Activated CD8-positive, alpha-beta memory T cell treated with anti-CD3 and anti-CD28 coated beads for 1 hour (primary cell): Measurements from ENCODE around the gene LTB4R2.
"Not testable (repeated sequence)": the region's sequence is repeated elsewhere in the genome, so short reads cannot be mapped to it uniquely, and the experiment has no call there.

Experiments
- DNase-seq, 2 donors: peaks; one replicate each; pipeline ENCODE4 v3.0.0-alpha.2; 2020; ENCODE audit warnings: low read depth in 1 of 2; ENCODE audit errors: extremely low read depth in 1 of 2

The LTB4R2 gene

GRCh38 chr14:24317141-24317928 lies 7.4 kb downstream of the LTB4R2 start:
- no peak for DNase-seq

GRCh38 chr14:24321212-24321975 lies 11.5 kb downstream of the LTB4R2 start:
- no peak for DNase-seq

GRCh38 chr14:24322672-24323071 lies 12.7 kb downstream of the LTB4R2 start:
- no peak for DNase-seq

- DNase-seq = no peak
Measured at GRCh38 chr14:24323341-24323740, 13.4 kb downstream of the LTB4R2 start.

- DNase-seq = no peak
Measured at GRCh38 chr14:24324024-24324423, 14.1 kb downstream of the LTB4R2 start.

GRCh38 chr14:24325041-24325530 lies 15.1 kb downstream of the LTB4R2 start:
- DNase-seq = no peak

- DNase-seq = no peak
Measured at GRCh38 chr14:24325963-24326362, 16.0 kb downstream of the LTB4R2 start.

- no peak for DNase-seq
Measured at GRCh38 chr14:24327303-24327702, 17.4 kb downstream of the LTB4R2 start.

GRCh38 chr14:24327914-24328313 lies 18.0 kb downstream of the LTB4R2 start:
- not testable (repeated sequence) for DNase-seq

- no peak for DNase-seq
Measured at GRCh38 chr14:24329073-24329663, 19.2 kb downstream of the LTB4R2 start.

GRCh38 chr14:24329736-24330135 lies 19.8 kb downstream of the LTB4R2 start:
- peak; percentile 37 to 44 for DNase-seq

- DNase-seq = no peak
Measured at GRCh38 chr14:24330973-24331674, 21.2 kb downstream of the LTB4R2 start.

- no peak for DNase-seq
Measured at GRCh38 chr14:24331731-24332267, 21.9 kb downstream of the LTB4R2 start.

GRCh38 chr14:24332268-24332993 lies 22.5 kb downstream of the LTB4R2 start:
- DNase-seq = peak; percentile 61 to 75

GRCh38 chr14:24334431-24335291 lies 24.7 kb downstream of the LTB4R2 start, which contains the start of gene ADCY4:
Gene ADCY4 (minus strand): TSS chr14:24335071. CDS start chr14:24334652, 419 bp downstream.
- DNase-seq = no peak

GRCh38 chr14:24335461-24336171 lies 25.7 kb downstream of the LTB4R2 start:
- DNase-seq = no peak

- DNase-seq = no peak
Measured at GRCh38 chr14:24337144-24337823, 27.3 kb downstream of the LTB4R2 start.

- no peak for DNase-seq
Measured at GRCh38 chr14:24337824-24338175, 27.9 kb downstream of the LTB4R2 start.
